Mesodermal cell (in vitro differentiated cells): Measurements from ENCODE around the gene CHST13.

ENCODE experiments used
- H3K27ac ChIP-seq: 2 replicates; pipeline ENCODE4 v1.7.0; 2013; ENCODE audit warnings: mild to moderate bottlenecking, low read depth, low read length, moderate library complexity; ENCODE audit not compliant: severe bottlenecking
- H3K36me3 ChIP-seq: 2 replicates; pipeline ENCODE4 v1.7.1; 2013; ENCODE audit warnings: mild to moderate bottlenecking, low read length, moderate library complexity; ENCODE audit not compliant: control insufficient read depth, insufficient read depth
- H3K4me1 ChIP-seq: one replicate; pipeline ENCODE4 v1.7.1; 2013; ENCODE audit warnings: mild to moderate bottlenecking, low read length; ENCODE audit not compliant: insufficient read depth, control insufficient read depth, poor library complexity, severe bottlenecking
- H3K4me3 ChIP-seq: 2 replicates; pipeline ENCODE4 v1.7.0; 2013; ENCODE audit warnings: low read length, control low read depth, mild to moderate bottlenecking; ENCODE audit not compliant: insufficient read depth, poor library complexity, severe bottlenecking; ENCODE audit errors: extremely low read depth
- H3K9me3 ChIP-seq: 2 replicates; pipeline ENCODE4 v1.7.1; 2013; ENCODE audit warnings: mild to moderate bottlenecking, low read length, moderate library complexity; ENCODE audit not compliant: control insufficient read depth
- WGBS, 2 experiments: methylation state at CpG; one replicate each; pipeline ENCODE4 v1.1.5; 2013; ENCODE audit warnings: missing lambda C conversion rate in 2 of 2; ENCODE audit not compliant: insufficient coverage in 2 of 2; 5-methylcytosine and 5-hydroxymethylcytosine counted together

The CHST13 gene

DNA sequence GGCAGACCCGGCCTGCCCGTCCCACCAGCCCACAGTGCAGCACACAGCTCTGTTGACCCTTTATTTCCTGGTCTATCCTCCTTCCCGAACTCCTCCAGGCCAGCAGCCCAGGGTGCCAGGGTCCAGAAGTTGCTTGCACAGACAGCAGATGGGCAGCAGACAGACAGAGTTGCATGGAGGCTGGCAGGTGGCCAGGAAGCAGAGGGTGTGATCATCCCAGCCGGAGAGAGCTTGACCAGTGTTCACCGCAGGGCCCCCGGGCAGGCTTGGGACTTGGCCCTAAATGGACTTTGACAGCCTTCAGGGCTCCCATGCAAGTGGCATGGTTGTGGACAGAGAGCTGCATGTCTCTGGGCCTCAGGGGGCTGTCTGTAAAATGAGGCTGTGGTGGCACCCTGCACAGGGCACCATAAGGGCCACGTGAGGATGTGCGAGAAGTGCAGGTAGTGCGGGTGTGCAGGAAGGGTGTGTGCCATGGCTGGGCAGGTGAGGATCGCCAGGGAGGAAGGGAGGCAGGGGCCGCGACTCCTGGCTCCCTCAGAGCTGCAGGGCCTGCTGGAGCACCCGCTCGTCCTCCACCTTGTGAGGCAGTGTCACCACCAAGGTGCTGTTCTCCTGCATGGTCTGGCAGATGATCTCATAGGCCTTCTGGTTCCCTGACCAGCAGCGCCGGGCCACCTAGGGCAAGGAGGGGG, 42.0 kb upstream of the CHST13 start:
- no peaks in the 10 kb centered on the region for H3K9me3 ChIP-seq
- H3K27ac ChIP-seq: no peak overlapping the region
- 94 to 97% methylated on average over 15 of the region's 16 CpGs for WGBS, 2 experiments
- no peaks in the 10 kb centered on the region for H3K36me3 ChIP-seq
- no peaks in the 10 kb centered on the region for H3K4me1 ChIP-seq
- no peak overlapping the region for H3K4me3 ChIP-seq

DNA sequence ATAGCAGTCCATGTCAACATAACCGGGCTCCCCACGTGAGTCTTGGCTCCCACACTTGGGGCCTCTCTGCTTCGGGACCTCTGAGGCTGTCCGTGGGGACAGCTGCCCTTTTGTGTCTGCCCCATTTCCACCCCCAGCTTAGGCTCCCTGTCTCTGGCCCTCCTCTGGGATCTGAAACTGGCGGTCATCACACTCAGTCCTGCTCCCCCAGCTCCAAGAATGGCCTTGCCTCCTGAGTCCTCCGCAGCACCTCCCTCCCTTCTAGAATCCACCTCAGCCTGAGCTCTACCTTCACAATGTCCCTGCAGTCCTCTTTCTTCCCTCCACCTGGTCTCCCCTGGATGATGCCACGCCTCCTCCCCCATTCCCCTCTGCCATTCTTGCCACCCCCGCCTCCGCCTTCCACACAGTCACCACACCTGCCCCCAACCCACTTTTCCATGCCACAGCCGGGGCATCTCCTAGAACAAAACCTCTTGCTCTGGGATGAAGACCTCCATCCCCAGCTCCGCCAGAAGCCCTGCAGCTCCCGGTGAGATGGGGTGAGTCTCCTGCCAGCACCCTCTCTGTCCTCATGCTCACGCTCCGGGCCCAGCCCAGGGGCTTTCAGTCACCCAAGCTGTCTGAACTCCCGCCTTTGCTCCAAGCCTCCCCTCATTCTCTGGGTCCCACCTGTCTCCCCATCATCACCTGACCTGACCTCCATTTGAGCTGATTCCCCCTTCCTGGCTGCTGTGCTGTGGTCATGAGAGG, 41.3 kb upstream of the CHST13 start:
- Histone ChIP-seq H3K27ac (no peak overlapping the region), H3K36me3 (no peaks in the 10 kb centered on the region), H3K4me3 (no peak overlapping the region), H3K9me3 (no peaks in the 10 kb centered on the region), H3K4me1 (no peaks in the 10 kb centered on the region)
- WGBS, 2 experiments: 77 to 86% methylated on average over 10 to 14 of the region's 15 CpGs

DNA sequence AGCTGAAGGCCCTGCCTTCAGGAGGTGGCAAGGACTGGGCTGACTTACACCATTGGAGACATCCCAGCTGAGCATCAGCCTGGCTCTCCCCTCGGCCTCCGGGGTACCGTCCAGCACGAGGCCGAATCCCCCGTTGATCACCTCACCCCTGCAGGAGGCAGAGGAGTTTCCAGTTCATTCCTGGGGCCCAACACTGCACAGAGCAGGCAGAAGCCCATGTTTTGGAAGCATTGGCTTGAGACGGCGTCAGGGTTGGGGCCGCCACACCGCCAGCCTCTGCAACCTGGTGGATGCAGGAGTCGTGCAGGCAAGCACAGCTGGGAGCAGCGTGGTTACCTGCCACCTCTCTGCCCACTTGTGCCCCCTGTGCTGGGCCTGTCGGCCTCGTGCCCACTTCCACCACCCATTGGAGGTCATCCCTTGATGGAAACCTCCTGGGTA, 40.6 kb upstream of the CHST13 start:
- no peak overlapping the region for H3K4me3 ChIP-seq
- H3K36me3 ChIP-seq: no peaks in the 10 kb centered on the region
- no peaks in the 10 kb centered on the region for H3K9me3 ChIP-seq
- no peaks in the 10 kb centered on the region for H3K4me1 ChIP-seq
- H3K27ac ChIP-seq: no peak overlapping the region
- 87 to 95% methylated on average over 12 to 14 of the region's 14 CpGs for WGBS, 2 experiments

DNA sequence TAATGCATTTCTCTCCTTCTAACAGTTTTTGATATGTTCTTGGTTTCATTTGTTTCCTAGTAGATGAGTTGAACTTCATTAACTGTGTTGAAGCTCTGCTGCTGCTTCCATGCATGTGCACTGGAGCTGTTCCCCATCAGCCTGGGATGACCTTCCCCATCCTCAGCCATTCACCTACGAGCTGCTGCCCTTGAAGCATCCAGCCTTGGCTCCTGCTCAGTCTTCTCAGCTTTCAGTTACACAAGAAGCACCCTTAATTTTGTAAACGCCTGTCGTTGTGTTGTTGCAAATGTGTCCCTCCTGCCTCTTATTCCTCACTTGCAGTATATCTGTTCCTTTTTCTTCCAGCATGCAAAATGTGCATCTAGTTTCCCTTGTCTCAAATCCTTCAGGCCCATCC, 39.8 kb upstream of the CHST13 start:
- H3K36me3 ChIP-seq: no peaks in the 10 kb centered on the region
- no peak overlapping the region for H3K4me3 ChIP-seq
- WGBS, 2 experiments: 77 to 90% methylated on average over 3 of the region's 3 CpGs
- H3K4me1 ChIP-seq: no peaks in the 10 kb centered on the region
- no peaks in the 10 kb centered on the region for H3K9me3 ChIP-seq
- H3K27ac ChIP-seq: no peak overlapping the region

DNA sequence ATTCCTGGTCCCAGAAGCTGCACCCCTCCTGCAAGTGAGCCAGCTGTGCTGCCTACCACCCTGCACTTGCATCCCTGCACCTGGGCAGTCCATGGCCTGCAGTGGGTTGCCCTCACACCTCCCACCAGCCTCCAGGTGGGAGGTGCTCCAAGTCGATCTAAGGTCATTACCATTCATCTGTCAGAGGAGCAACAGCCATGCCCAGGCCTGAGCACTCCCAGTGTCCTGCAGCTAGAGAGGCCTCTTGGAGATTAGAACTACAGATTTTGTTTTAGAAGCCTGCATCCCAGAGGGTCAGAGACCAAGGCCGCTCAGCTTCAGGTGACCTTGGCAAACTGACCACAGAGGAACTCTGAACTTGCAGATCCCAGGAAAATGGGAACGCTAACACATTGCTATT, 39.3 kb upstream of the CHST13 start:
- 82 to 87% methylated on average over 1 to 2 of the region's 3 CpGs for WGBS, 2 experiments

DNA sequence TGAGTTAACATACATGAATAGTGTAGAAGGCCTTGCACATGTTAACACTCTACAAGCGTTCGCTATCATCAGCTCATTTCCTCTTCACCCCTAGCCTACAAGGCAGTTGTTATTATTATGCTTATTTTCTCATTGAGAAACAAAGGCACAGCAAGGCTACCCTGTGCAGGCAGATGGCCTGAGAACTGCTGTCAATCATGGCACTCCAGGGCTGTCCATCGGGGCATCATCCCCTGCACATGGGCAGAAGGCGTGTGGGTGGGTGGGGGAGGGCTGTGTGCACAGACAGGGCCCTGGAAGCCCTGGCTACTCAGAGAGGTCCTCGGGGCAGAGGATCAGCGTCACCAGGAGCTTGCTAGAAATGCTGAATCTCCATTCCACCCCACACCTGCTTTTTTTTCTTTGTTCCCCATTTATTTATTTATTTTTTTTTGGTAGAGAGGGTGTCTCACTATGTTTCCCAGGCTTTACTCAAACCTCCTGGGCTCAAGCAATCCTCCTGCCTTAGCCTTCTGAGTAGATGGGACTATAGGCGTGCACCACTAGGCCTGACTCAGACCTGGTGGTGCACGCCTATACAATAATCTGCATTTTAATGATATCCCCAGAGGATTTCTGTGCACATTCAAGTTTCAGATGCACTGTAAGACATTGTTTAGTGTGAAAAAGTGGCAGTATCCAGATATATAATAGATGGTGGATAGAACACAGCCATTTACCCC, 38.6 kb upstream of the CHST13 start:
- Histone ChIP-seq H3K27ac (no peak overlapping the region), H3K9me3 (no peaks in the 10 kb centered on the region), H3K4me1 (no peaks in the 10 kb centered on the region), H3K4me3 (no peak overlapping the region), H3K36me3 (no peaks in the 10 kb centered on the region)
- WGBS, 2 experiments: 58 to 70% methylated on average over 2 of the region's 8 CpGs

More for the DNA sequence above, 39.3 kb upstream of the CHST13 start:
- Histone ChIP-seq H3K4me3 (no peak overlapping the region), H3K36me3 (no peaks in the 10 kb centered on the region), H3K27ac (no peak overlapping the region), H3K4me1 (no peaks in the 10 kb centered on the region), H3K9me3 (no peaks in the 10 kb centered on the region)

DNA sequence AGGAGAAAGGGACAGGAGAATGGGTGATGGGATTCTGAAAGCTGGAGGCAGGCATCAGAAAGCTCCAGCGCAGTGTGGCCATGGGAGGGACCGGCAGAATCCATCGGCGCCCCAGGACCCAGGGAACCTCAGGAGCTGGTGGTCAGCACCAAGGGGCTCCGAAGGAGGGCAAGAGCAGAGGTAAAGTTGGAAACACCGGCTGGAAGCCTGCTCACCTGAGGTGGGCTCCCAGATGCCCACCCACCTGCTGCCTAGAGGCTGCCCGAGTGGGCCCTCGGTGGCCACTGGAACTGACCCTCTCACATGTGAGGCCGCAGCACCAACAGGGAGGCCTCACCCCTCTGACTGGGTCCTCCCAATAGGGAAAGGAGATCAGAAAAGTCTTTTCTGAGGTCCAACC, 38.0 kb upstream of the CHST13 start:
- Histone ChIP-seq H3K27ac (no peak overlapping the region), H3K36me3 (no peaks in the 10 kb centered on the region), H3K9me3 (no peaks in the 10 kb centered on the region), H3K4me3 (no peak overlapping the region), H3K4me1 (no peaks in the 10 kb centered on the region)
- WGBS, 2 experiments: 93% methylated on average over 8 to 9 of the region's 9 CpGs

DNA sequence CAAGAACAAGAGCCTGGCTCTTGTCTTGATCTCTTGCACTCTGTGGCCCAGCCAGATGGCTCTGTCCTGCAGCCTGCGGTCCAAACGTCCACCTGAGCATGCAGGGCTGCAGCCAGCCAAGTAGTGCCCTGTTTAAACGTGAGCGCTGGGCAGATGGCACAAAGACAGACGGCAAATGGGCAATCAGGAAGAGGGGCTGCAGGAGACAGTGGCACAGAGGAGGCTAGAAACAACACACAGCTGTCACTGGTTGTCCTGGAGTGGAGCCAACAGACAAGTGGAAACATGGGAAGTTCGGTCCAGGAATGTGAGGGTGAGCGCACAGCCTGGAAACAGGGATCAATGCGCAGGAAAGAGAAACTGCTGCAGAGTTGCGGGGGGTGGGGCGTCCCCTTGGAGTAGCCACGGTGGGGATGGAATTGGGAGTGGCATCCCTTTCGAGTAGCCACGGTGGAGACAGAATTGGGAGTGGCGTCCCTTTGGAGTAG, 37.6 kb upstream of the CHST13 start:
- H3K9me3 ChIP-seq: no peaks in the 10 kb centered on the region
- H3K4me1 ChIP-seq: no peaks in the 10 kb centered on the region
- H3K4me3 ChIP-seq: no peak overlapping the region
- no peak overlapping the region for H3K27ac ChIP-seq
- 93 to 98% methylated on average over 13 to 14 of the region's 14 CpGs for WGBS, 2 experiments
- H3K36me3 ChIP-seq: no peaks in the 10 kb centered on the region

DNA sequence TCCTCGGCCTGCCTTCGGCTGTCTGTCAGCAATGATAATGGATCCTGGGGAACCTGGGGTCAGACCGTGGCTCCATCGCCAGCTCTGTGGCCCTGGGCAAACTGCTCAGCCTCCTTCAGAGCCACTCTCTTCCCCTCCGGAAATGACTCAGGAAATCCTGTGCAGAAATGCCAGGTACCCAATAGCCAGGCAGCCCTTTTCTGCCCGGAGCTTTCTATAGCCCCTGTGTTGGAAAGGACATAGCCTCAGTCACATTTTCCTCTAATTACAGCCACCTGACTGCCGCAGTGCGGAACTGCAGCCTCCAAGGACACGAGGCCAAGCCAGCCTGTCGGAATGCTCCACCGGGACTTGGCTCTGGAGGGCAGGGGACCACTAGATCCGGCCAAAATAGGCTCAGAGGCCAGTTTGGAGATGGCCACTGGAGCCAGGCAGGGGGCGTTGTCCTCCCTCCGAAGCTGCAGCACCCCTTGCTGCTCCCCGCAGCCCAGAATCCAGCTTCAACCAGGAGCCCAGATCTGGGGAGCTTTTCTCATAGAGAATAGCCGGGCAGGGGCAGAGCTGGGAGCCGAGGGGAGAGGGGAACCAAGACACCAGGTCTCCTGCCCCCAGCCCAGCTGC, 36.7 kb upstream of the CHST13 start:
- Histone ChIP-seq H3K36me3 (no peaks in the 10 kb centered on the region), H3K4me1 (no peaks in the 10 kb centered on the region), H3K27ac (no peak overlapping the region), H3K4me3 (no peak overlapping the region), H3K9me3 (no peaks in the 10 kb centered on the region)
- WGBS, 2 experiments: 77 to 81% methylated on average over 16 of the region's 17 CpGs

DNA sequence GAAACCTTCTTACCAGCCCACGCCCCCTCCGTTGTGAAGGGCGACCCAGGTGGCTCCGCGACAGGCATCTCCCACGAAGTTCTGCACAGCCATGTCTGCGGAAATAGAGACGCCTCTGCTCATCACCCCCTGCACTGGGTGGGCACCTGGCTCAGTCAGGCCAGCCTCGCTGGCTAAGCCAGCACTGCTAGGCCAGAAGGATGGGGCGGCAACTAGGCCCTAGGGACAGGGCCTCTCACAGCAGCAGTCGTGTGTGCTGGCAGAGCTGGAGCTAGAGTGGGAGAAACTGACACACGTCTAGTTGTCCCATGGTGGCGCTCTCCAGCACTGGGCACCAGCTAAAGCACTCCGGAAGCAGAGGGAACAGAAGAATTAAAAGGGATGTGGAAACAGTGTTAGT, 35.8 kb upstream of the CHST13 start:
- no peak overlapping the region for H3K4me3 ChIP-seq
- WGBS, 2 experiments: 90 to 91% methylated on average over 12 to 14 of the region's 14 CpGs

More for the DNA sequence above, 35.8 kb upstream of the CHST13 start:
- no peaks in the 10 kb centered on the region for H3K9me3 ChIP-seq
- no peaks in the 10 kb centered on the region for H3K36me3 ChIP-seq
- no peaks in the 10 kb centered on the region for H3K4me1 ChIP-seq
- no peak overlapping the region for H3K27ac ChIP-seq
